ENCODE data around the gene SERPINA5.

DNA sequence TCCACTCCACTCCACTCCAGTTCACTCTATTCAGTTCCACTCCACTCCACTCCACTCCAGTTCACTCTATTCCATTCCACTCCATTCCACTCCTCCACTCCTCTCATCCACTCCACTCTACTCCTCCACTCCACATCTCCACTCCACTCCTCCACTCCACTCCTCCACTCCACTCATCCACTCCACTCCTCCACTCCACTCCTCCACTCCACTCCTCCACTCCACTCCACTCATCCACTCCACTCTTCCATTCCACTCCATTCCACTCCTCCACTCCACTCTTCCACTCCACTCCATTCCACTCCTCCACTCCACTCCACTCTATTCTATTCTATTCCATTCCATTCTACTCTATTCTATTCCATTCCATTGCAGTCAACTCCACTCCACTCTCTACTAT lies 9.8 kb downstream of the SERPINA5 start:
- TF ChIP-seq, protein P1, sequence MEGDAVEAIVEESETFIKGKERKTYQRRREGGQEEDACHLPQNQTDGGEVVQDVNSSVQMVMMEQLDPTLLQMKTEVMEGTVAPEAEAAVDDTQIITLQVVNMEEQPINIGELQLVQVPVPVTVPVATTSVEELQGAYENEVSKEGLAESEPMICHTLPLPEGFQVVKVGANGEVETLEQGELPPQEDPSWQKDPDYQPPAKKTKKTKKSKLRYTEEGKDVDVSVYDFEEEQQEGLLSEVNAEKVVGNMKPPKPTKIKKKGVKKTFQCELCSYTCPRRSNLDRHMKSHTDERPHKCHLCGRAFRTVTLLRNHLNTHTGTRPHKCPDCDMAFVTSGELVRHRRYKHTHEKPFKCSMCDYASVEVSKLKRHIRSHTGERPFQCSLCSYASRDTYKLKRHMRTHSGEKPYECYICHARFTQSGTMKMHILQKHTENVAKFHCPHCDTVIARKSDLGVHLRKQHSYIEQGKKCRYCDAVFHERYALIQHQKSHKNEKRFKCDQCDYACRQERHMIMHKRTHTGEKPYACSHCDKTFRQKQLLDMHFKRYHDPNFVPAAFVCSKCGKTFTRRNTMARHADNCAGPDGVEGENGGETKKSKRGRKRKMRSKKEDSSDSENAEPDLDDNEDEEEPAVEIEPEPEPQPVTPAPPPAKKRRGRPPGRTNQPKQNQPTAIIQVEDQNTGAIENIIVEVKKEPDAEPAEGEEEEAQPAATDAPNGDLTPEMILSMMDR (IDR thresholded peaks at IDR 0.05) = no peak
- TF ChIP-seq CBX8 (IDR thresholded peaks at IDR 0.05) (no peak), NR3C1 (IDR thresholded peaks at IDR 0.05) (no peak), ZC3H11A (IDR thresholded peaks at IDR 0.05) (no peak), EP300 (IDR thresholded peaks at IDR 0.05) (no peak), MYC (IDR thresholded peaks at IDR 0.05; ENCODE audit: borderline replicate concordance, low read length) (no peak), RAD21 (conservative IDR thresholded peaks at IDR 0.05 in 1 of 2, IDR thresholded peaks at IDR 0.05 in 1 of 2) (no peak), RNF2 (IDR thresholded peaks at IDR 0.05; ENCODE audit: borderline replicate concordance, low read depth) (no peak)

All from A549 (cell line).